ENCODE data around the gene NREP. TPM values are rescaled to one million over a fixed set of nuclear protein-coding genes. Genes with fewer than 3 reads are reported as not detected.

The NREP gene
- total and polyA plus RNA-seq, 3 donors from 2014 or later: 17.0 to 28.0 (median 25.2) TPM

DNA sequence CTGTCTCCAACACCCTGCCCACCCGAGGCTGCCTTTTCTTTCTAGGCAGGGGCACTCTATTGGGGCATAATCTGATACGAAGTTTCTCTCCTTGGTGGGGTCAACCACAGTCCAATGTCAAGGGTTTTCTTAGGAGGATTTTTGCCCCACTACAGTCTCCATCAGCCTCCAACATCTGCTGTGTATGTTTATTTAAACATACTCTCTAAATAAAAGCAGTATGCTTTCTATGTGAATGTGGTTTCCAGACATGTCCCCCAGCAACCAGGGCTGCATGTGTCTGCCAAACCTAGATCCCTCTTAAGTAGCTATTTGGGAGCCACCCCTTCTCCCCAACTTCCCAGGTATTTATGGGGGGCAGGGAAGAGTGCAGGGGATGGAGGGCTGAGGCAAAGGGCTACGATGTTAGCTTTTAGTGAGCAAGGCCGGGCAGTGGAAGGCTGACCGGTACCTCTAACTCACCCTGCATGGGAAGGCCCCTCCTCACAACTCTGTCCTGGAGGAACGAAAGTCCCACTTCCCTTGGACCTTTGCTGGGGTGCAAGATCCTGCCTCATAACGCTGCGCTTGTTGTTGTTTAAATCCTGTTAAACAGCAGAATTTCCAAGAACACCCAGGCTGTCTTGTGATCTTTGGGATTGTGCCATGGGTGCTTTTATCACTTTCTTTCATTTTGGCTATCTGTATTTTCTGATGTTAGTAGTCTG, 75.4 kb downstream of the NREP start:
- Histone ChIP-seq H3K9me3 (no peaks in the 10 kb centered on the region), H3K27me3 (no peaks in the 10 kb centered on the region), H3K4me1 (peaks cover 13% of the 10 kb centered on the region), H3K27ac (peak overlapping the region; percentile 24 to 50), H3K4me3 (no peak overlapping the region), H3K36me3 (ENCODE audit: low read depth, missing control alignments) (no peaks in the 10 kb centered on the region)
- intact Hi-C loops (cut with DNase I; ENCODE audit: low total_unique reads): no loop called here
- TF ChIP-seq POLR2A (IDR thresholded peaks at IDR 0.05) (no peak), CTCF (IDR thresholded peaks at IDR 0.05) (no peak)
- DNase-seq: no peak
- WGBS, 2 donors: 58 to 64% methylated on average over 6 to 8 of the region's 8 CpGs

DNA sequence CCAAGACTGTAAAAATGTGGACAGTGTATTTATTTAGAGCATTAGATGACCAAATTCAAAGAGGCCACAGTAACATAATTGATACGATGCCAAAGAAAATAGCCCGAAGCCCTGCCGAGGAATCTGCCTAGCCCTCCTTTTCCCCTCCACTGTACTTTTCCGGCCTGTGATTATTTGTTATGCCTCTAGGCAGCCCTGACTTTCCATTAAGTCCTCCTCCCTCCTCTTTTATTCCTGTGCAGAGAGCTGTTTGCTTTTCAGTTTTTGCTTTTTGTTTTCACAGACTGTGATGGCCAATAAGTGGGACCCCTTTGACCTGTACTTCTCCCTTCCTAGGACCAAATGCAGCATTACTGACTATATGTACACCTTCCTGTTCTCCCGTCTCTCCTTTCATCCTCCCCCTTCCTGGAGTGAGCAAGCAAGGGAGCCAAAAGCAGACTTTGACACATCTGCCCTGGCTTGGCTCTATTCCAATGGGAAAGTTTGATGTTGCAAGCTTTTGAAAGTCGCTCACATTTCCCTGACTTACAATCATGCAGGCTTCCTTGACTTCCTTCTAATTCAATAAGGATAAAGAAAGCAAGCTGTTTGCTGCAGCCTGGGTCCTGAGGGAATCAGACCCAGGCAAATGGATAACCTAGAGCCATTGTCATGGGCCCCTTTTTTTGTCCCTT, 76.1 kb downstream of the NREP start:
- peak overlapping the region in 1 of 2 donors; percentile 24 for H3K27ac ChIP-seq
- H3K4me3 ChIP-seq: no peak overlapping the region
- intact Hi-C loops (cut with DNase I; ENCODE audit: low total_unique reads): no loop called here
- WGBS, 2 donors: 33 to 40% methylated on average over 6 of the region's 6 CpGs
- DNase-seq: peak; percentile 62
- H3K4me1 ChIP-seq: peaks cover 13% of the 10 kb centered on the region
- TF ChIP-seq CTCF (IDR thresholded peaks at IDR 0.05) (no peak), POLR2A (IDR thresholded peaks at IDR 0.05) (no peak)
- H3K9me3 ChIP-seq: no peaks in the 10 kb centered on the region
- H3K27me3 ChIP-seq: no peaks in the 10 kb centered on the region
- H3K36me3 ChIP-seq (ENCODE audit: low read depth, missing control alignments): no peaks in the 10 kb centered on the region

DNA sequence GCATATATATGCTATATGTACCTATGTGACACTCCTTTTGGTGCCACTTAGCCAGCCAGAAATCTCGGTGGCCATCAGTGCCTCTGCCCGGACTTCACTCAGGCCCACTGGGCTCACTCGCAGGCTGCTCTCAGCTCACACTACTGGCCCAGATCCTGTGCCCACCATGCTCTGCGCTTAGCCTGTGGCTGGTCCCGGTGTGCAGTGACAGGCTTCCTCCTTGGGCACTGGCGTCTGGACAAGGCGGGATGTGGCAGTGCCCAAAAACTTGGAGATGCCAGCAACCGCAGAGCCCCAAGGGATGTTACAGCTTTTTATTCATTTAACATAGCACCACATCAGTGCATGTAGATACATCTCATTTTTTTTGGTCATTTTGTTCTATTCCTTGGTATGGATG, 77.4 kb downstream of the NREP start:
- Histone ChIP-seq H3K36me3 (ENCODE audit: low read depth, missing control alignments) (no peaks in the 10 kb centered on the region), H3K4me3 (no peak overlapping the region), H3K4me1 (peaks cover 13% of the 10 kb centered on the region), H3K9me3 (no peaks in the 10 kb centered on the region), H3K27me3 (no peaks in the 10 kb centered on the region), H3K27ac (no peak overlapping the region)
- intact Hi-C loops (cut with DNase I; ENCODE audit: low total_unique reads): no loop called here
- TF ChIP-seq POLR2A (IDR thresholded peaks at IDR 0.05) (no peak), CTCF (IDR thresholded peaks at IDR 0.05) (no peak)
- 90 to 98% methylated on average over 8 of the region's 8 CpGs for WGBS, 2 donors
- DNase-seq: no peak

Small RNA genes lying within 50 kb of the gene (small RNA-seq; reads per million reads assigned to genes)
- 0 reads per million in 2 donors for gene RN7SKP57

Other genes with a start within 250 kb of the NREP start
- gene STARD4, start 244.7 kb downstream of the NREP start, total RNA-seq: 10 to 100 TPM; 13.5 to 18.0 TPM
- gene STARD4, start 244.7 kb downstream of the NREP start, polyA plus RNA-seq (ENCODE audit: insufficient read depth, low read depth, low replicate concordance): 8.0 TPM

Data from testis (tissue), 3 donors.